ENCODE measurements around the gene GNG12. TPM values are rescaled to one million over a fixed set of nuclear protein-coding genes. Genes with fewer than 3 reads are reported as not detected.

Gene GNG12
- total RNA-seq, 2 donors from 2014 or later, result 77.1 to 131 TPM

- no peaks in the 10 kb centered on the region for H3K9me3 ChIP-seq
- no peak for DNase-seq
- no peak overlapping the region for H3K9ac ChIP-seq (ENCODE audit: low read depth in 2 of 2, low read length in 2 of 2)
- H3K4me1 ChIP-seq, result no peaks in the 10 kb centered on the region
- intact Hi-C loops (cut with DNase I), result no loop called here
- no peak overlapping the region for H3K27ac ChIP-seq
- no peak overlapping the region for H3K4me3 ChIP-seq
- no peaks in the 10 kb centered on the region for H3K36me3 ChIP-seq
- no peaks in the 10 kb centered on the region for H3K27me3 ChIP-seq
- TF ChIP-seq, protein P1, sequence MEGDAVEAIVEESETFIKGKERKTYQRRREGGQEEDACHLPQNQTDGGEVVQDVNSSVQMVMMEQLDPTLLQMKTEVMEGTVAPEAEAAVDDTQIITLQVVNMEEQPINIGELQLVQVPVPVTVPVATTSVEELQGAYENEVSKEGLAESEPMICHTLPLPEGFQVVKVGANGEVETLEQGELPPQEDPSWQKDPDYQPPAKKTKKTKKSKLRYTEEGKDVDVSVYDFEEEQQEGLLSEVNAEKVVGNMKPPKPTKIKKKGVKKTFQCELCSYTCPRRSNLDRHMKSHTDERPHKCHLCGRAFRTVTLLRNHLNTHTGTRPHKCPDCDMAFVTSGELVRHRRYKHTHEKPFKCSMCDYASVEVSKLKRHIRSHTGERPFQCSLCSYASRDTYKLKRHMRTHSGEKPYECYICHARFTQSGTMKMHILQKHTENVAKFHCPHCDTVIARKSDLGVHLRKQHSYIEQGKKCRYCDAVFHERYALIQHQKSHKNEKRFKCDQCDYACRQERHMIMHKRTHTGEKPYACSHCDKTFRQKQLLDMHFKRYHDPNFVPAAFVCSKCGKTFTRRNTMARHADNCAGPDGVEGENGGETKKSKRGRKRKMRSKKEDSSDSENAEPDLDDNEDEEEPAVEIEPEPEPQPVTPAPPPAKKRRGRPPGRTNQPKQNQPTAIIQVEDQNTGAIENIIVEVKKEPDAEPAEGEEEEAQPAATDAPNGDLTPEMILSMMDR (IDR thresholded peaks at IDR 0.05), result no peak
These were observed 180.0 kb downstream of the GNG12 start for GRCh38 chr1:67653304-67653703.

- no peak for DNase-seq
- Histone ChIP-seq H3K4me1 (no peaks in the 10 kb centered on the region), H3K9ac (ENCODE audit: low read depth in 2 of 2, low read length in 2 of 2) (no peak overlapping the region), H3K4me3 (no peak overlapping the region), H3K9me3 (no peaks in the 10 kb centered on the region), H3K27ac (no peak overlapping the region), H3K27me3 (no peaks in the 10 kb centered on the region), H3K36me3 (no peaks in the 10 kb centered on the region)
- intact Hi-C loops (cut with DNase I), result no loop called here
- TF ChIP-seq, protein P1 (IDR thresholded peaks at IDR 0.05), result no peak
These were observed 180.5 kb downstream of the GNG12 start for GRCh38 chr1:67652800-67653199.

Other genes with a start within 250 kb of the GNG12 start
- gene GADD45A, start 148.3 kb downstream of the GNG12 start, total RNA-seq, result 10 to 100 TPM; 29.0 to 29.4 TPM
- gene DIRAS3, start 217.2 kb upstream of the GNG12 start, total RNA-seq, result under 1 TPM; 0.42 to 0.69 TPM